Measurements from ENCODE around the gene ME2. TPM values are rescaled to one million over a fixed set of nuclear protein-coding genes. Genes with fewer than 3 reads are reported as not detected.
"Not testable (repeated sequence)": the region's sequence is repeated elsewhere in the genome, so short reads cannot be mapped to it uniquely, and the experiment has no call there.

The ME2 gene
- total and polyA plus RNA-seq, 9 of the 15 experiments (the other 6 are each of a cell fraction or from before 2014, with no cell fraction given), result 12.3 to 54.4 (median 36.2) TPM

GRCh38 chr18:50857166-50857565 lies 21.8 kb upstream of the ME2 start:
- H3K9ac ChIP-seq (ENCODE audit: insufficient read depth in 1 of 2, low read depth in 2 of 2, low read length in 2 of 2); DNase-seq (ENCODE audit: extremely low read depth in 1 of 4, low spot score in 3 of 4); H3K4me1 ChIP-seq (replicated peaks in 1 of 2; ENCODE audit: control insufficient read depth in 2 of 2, insufficient read depth in 2 of 2, low read length in 2 of 2); H3K79me2 ChIP-seq (ENCODE audit: control insufficient read depth, insufficient read depth, low read length); H3K9me3 ChIP-seq (replicated peaks; ENCODE audit: control insufficient read depth, insufficient read depth, low read depth, low read length); H3K9me1 ChIP-seq (ENCODE audit: control insufficient read depth, insufficient read depth, low read length); H3K4me2 ChIP-seq (ENCODE audit: insufficient read depth, low read length); H3K27me3 ChIP-seq (ENCODE audit: control insufficient read depth in 2 of 2, insufficient read depth in 2 of 2, low read length in 2 of 2); H3K4me3 ChIP-seq; H3K36me3 ChIP-seq (ENCODE audit: control insufficient read depth, insufficient read depth, low read length); H4K20me1 ChIP-seq (replicated peaks; ENCODE audit: control insufficient read depth, insufficient read depth, low read length); BruUV-seq (replicated peaks); H2AFZ ChIP-seq (ENCODE audit: low read depth, low read length); intact Hi-C loops (cut with micrococcal nuclease); ATAC-seq; FAIRE-seq; H3K27ac ChIP-seq (ENCODE audit: extremely low read depth, low read depth, low read length); in situ Hi-C loops (cut with MboI); CTCF ChIA-PET (ENCODE audit: low intra/inter-chr PET ratio): not testable (repeated sequence)
- TF ChIP-seq FOSL1 (tag; conservative IDR thresholded peaks at IDR 0.05), result peak; percentile 45; the same call in 1 of the 2 replicates
- POLR2A ChIA-PET, result interaction anchor here (0.6 kb wide), 1 partner anchor 9 kb away, joined by 3 read pairs; no protein-coding TSS in a partner anchor
- WGBS (ENCODE audit: insufficient coverage, low coverage, missing lambda C conversion rate), result 10% methylated on average over 3 of the region's 5 CpGs

- Histone ChIP-seq H3K9me1 (ENCODE audit: control insufficient read depth, insufficient read depth, low read length) (no peaks in the 10 kb centered on the region), H3K4me1 (replicated peaks in 1 of 2; ENCODE audit: control insufficient read depth in 2 of 2, insufficient read depth in 2 of 2, low read length in 2 of 2) (no peaks in the 10 kb centered on the region), H3K9me3 (replicated peaks; ENCODE audit: control insufficient read depth, insufficient read depth, low read depth, low read length) (no peaks in the 10 kb centered on the region), H4K20me1 (replicated peaks; ENCODE audit: control insufficient read depth, insufficient read depth, low read length) (no peaks in the 10 kb centered on the region), H2AFZ (ENCODE audit: low read depth, low read length) (no peak overlapping the region), H3K27me3 (ENCODE audit: control insufficient read depth in 2 of 2, insufficient read depth in 2 of 2, low read length in 2 of 2) (no peaks in the 10 kb centered on the region; a peak in 2 of 5 replicates), H3K9ac (ENCODE audit: insufficient read depth in 1 of 2, low read depth in 2 of 2, low read length in 2 of 2) (no peak overlapping the region), H3K4me3 (no peak overlapping the region), H3K4me2 (ENCODE audit: insufficient read depth, low read length) (no peak overlapping the region), H3K36me3 (ENCODE audit: control insufficient read depth, insufficient read depth, low read length) (no peaks in the 10 kb centered on the region), H3K79me2 (ENCODE audit: control insufficient read depth, insufficient read depth, low read length) (no peaks in the 10 kb centered on the region), H3K27ac (ENCODE audit: extremely low read depth, low read depth, low read length) (no peak overlapping the region)
- ATAC-seq, result peak; percentile 80
- ChIA-PET POLR2A (interaction anchor here (0.6 kb wide), 1 partner anchor 9 kb away, joined by 3 read pairs; no protein-coding TSS in a partner anchor), CTCF (ENCODE audit: low intra/inter-chr PET ratio) (no interaction called here)
- WGBS (ENCODE audit: insufficient coverage, low coverage, missing lambda C conversion rate), result 0% methylated on average over 3 of the region's 3 CpGs
- no peak for FAIRE-seq
- DNase-seq (ENCODE audit: extremely low read depth in 1 of 4, low spot score in 3 of 4), result peak in 2 of 4 experiments; percentile 10 to 21
- intact Hi-C loops (cut with micrococcal nuclease), result no loop called here
- no TSS peak for BruUV-seq (replicated peaks)
- in situ Hi-C loops (cut with MboI), result no loop called here
- TF ChIP-seq CBX3 (IDR thresholded peaks at IDR 0.05; ENCODE audit: borderline replicate concordance in 1 of 2, low read length in 2 of 2) (no peak), ZFP30 (CRISPR knock-in tag; IDR thresholded peaks at IDR 0.05; ENCODE audit: borderline replicate concordance) (no peak), KDM5B (IDR thresholded peaks at IDR 0.05; ENCODE audit: insufficient replicate concordance, low read depth, low read length) (no peak), CTCF (IDR thresholded peaks at IDR 0.05 in 2 of 3, conservative IDR thresholded peaks at IDR 0.05 in 1 of 3; ENCODE audit: insufficient read depth in 2 of 3, low read depth in 1 of 3, low read length in 3 of 3) (peak; percentile 19 to 34 (median 26); a peak in 3 of 6 replicates), RAD21 (CRISPR knock-in tag; conservative IDR thresholded peaks at IDR 0.05 in 1 of 2, IDR thresholded peaks at IDR 0.05 in 1 of 2) (peak in 1 of 2 experiments; percentile 48; a peak in 2 of 4 replicates)
Observed at GRCh38 chr18:50857694-50858093, 21.2 kb upstream of the ME2 start.

All from K562 (cell line).